Heart left ventricle (tissue), 13 donors: ENCODE results near the gene SSNA1.

ENCODE experiments used
- CTCF ChIP-seq, 12 donors: fragments of 200-600 bp; sonication (generic) in 4 of 12; IDR thresholded peaks; one replicate each; pipeline versions ENCODE4 v1.5.0 to v1.8.0; 2018 to 2022; ENCODE audit warnings: antibody characterized with exemption in 12 of 12, mild to moderate bottlenecking in 5 of 12
- POLR2A ChIP-seq, 2 donors: fragments of 450-650 bp; IDR thresholded peaks; one replicate each; pipeline ENCODE4 v1.6.1; 2017; ENCODE audit warnings: antibody characterized with exemption in 2 of 2, mild to moderate bottlenecking in 2 of 2, moderate library complexity in 2 of 2
- donor health status: ischemic (EF 13 %, LVEDD 7.1; RV severe dilation, severe dysfunction).
- donor health status: DM: no; HTN: yes; CAD: no.
- donor health status: DM: no; HTN: no; CAD: no.
- donor health status: ischemic (EF 25% LVEDD 6.9; RV normal size, moderate dysfunction).
- donor health status: ischemic (EF 25% LVEDD 5.7; RV mildly dilated, moderate dysfunction).
- donor health status: ischemic (EF 35%, LVEDD 5.7; RV mildly dilated, moderate dysfunction).
- donor health status: nonischemic (EF 11% LVEDD 7.7; RV severe dilation, severe dysfunction).
- donor health status: DM: yes; HTN: yes; CAD: no.
- donor health status: PGD.
- donor health status: ischemic (EF 29% LVEDD 5.4; RV normal size, mild dysfunction).
- donor health status: nonischemic (EF 23%, LVEDD 6.1; RV moderate dilation, normal function).

- TF ChIP-seq CTCF (IDR thresholded peaks at IDR 0.05) (no peak), POLR2A (IDR thresholded peaks at IDR 0.05) (no peak)
Measured at GRCh38 chr9:137212520-137212919, 24.0 kb downstream of the SSNA1 start.
